Stromal cell of bone marrow (primary cell): ENCODE results near the gene RFC5.
"Not testable (repeated sequence)": the region's sequence is repeated elsewhere in the genome, so short reads cannot be mapped to it uniquely, and the experiment has no call there.

Experiments
- DNase-seq: peaks from one replicate; pipeline ENCODE4 v3.0.0-alpha.2; 2012; ENCODE audit warnings: low read depth

Gene RFC5

GRCh38 chr12:118015306-118015705 is 1.2 kb upstream of the RFC5 start:
- no peak for DNase-seq

- no peak for DNase-seq
Observed at GRCh38 chr12:118015944-118016343, 559 bp upstream of the RFC5 start.

- no peak for DNase-seq
Observed at GRCh38 chr12:118017926-118018325, 1.4 kb downstream of the RFC5 start.

- DNase-seq: no peak
Observed at GRCh38 chr12:118020036-118020435, 3.5 kb downstream of the RFC5 start.

GRCh38 chr12:118022097-118022727 is 5.7 kb downstream of the RFC5 start:
- DNase-seq: not testable (repeated sequence)

- no peak for DNase-seq
Observed at GRCh38 chr12:118022728-118023109, 6.2 kb downstream of the RFC5 start.

GRCh38 chr12:118023301-118023860 is 6.9 kb downstream of the RFC5 start:
- no peak for DNase-seq

- no peak for DNase-seq
Observed at GRCh38 chr12:118025168-118025567, 8.7 kb downstream of the RFC5 start.

- DNase-seq: no peak
Observed at GRCh38 chr12:118029166-118029565, 12.7 kb downstream of the RFC5 start.

GRCh38 chr12:118032188-118032587 is 15.7 kb downstream of the RFC5 start:
- DNase-seq: no peak

GRCh38 chr12:118033323-118033722 is 16.8 kb downstream of the RFC5 start:
- no peak for DNase-seq

- DNase-seq: no peak
Observed at GRCh38 chr12:118033902-118034301, 17.4 kb downstream of the RFC5 start.

- DNase-seq: no peak
Observed at GRCh38 chr12:118034429-118035189, 18.1 kb downstream of the RFC5 start.

- no peak for DNase-seq
Observed at GRCh38 chr12:118035190-118036041, 18.9 kb downstream of the RFC5 start.

- no peak for DNase-seq
Observed at GRCh38 chr12:118036672-118037411, 20.3 kb downstream of the RFC5 start.

- no peak for DNase-seq
Observed at GRCh38 chr12:118038137-118038536, 21.6 kb downstream of the RFC5 start.

GRCh38 chr12:118042091-118042490 is 25.6 kb downstream of the RFC5 start:
- DNase-seq: no peak

- DNase-seq: no peak
Observed at GRCh38 chr12:118044075-118044474, 27.6 kb downstream of the RFC5 start.

GRCh38 chr12:118044577-118044976 is 28.1 kb downstream of the RFC5 start:
- no peak for DNase-seq

- no peak for DNase-seq
Observed at GRCh38 chr12:118046430-118046829, 29.9 kb downstream of the RFC5 start.

- DNase-seq: no peak
Observed at GRCh38 chr12:118050972-118051910, 34.7 kb downstream of the RFC5 start.
